ENCODE results near the gene SYT14. TPM values are rescaled to one million over a fixed set of nuclear protein-coding genes. Genes with fewer than 3 reads are reported as not detected.

Gene SYT14
- total RNA-seq, 1 donor from 2014 or later, result 0.03 TPM

- DNase-seq, result no peak
- Histone ChIP-seq H3K36me3 (no peaks in the 10 kb centered on the region), H3K27me3 (no peaks in the 10 kb centered on the region), H3K27ac (no peak overlapping the region), H3K9me3 (no peaks in the 10 kb centered on the region), H3K4me3 (no peak overlapping the region), H3K4me1 (no peaks in the 10 kb centered on the region)
- intact Hi-C loops (cut with DNase I), result no loop called here
- TF ChIP-seq, protein P1, sequence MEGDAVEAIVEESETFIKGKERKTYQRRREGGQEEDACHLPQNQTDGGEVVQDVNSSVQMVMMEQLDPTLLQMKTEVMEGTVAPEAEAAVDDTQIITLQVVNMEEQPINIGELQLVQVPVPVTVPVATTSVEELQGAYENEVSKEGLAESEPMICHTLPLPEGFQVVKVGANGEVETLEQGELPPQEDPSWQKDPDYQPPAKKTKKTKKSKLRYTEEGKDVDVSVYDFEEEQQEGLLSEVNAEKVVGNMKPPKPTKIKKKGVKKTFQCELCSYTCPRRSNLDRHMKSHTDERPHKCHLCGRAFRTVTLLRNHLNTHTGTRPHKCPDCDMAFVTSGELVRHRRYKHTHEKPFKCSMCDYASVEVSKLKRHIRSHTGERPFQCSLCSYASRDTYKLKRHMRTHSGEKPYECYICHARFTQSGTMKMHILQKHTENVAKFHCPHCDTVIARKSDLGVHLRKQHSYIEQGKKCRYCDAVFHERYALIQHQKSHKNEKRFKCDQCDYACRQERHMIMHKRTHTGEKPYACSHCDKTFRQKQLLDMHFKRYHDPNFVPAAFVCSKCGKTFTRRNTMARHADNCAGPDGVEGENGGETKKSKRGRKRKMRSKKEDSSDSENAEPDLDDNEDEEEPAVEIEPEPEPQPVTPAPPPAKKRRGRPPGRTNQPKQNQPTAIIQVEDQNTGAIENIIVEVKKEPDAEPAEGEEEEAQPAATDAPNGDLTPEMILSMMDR (IDR thresholded peaks at IDR 0.05), result no peak
- ATAC-seq, result no peak
Measured at GRCh38 chr1:209983953-209984352, 45.9 kb downstream of the SYT14 start.

DNA sequence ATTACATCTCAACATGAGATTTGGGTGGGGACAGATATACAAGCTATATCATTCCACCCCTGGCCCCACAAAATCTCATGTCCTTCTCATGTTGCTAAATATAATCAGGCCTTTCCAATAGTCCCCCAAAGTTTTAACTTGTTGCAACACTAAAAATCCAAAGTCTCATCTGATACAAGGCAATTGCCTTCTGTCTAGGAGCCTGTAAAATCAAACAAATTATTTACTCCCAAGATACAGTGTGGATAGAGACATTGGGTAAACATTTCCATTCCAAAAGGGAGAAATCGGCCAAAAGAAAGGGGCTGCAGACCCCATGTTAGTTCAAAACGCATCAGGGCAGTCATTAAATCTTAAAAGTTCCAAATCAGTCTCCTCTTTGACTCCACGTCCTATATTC, 47.0 kb downstream of the SYT14 start:
- ATAC-seq, result no peak
- Histone ChIP-seq H3K36me3 (no peaks in the 10 kb centered on the region), H3K27me3 (no peaks in the 10 kb centered on the region), H3K27ac (no peak overlapping the region), H3K4me3 (no peak overlapping the region), H3K9me3 (no peaks in the 10 kb centered on the region), H3K4me1 (no peaks in the 10 kb centered on the region)
- no peak for DNase-seq
- intact Hi-C loops (cut with DNase I), result no loop called here
- TF ChIP-seq, protein P1 (IDR thresholded peaks at IDR 0.05), result no peak

DNA sequence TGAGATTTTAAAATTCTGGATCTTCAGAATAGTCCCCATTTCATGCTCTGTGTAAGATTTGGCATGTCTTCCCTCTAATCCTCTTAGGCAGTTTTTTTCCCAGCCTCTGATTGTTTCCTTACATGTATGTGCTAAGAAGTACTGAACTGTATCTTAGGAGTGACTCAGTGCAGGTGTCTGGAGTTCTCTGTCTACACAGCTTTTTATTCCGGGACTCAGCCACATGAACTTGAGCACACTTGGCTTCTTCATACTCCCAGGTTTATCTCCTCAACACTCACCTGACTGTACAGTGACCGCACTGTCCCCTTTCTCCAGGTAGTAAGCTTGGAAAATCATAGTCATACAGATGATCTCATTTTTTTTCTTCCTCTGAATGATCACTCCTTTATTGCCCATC, 50.7 kb downstream of the SYT14 start:
- H3K4me3 ChIP-seq, result no peak overlapping the region
- DNase-seq (no peak), ATAC-seq (no peak)
- no peak overlapping the region for H3K27ac ChIP-seq
- TF ChIP-seq, protein P1 (IDR thresholded peaks at IDR 0.05), result no peak
- no peaks in the 10 kb centered on the region for H3K36me3 ChIP-seq
- H3K27me3 ChIP-seq, result no peaks in the 10 kb centered on the region
- H3K4me1 ChIP-seq, result no peaks in the 10 kb centered on the region
- H3K9me3 ChIP-seq, result no peaks in the 10 kb centered on the region
- intact Hi-C loops (cut with DNase I), result no loop called here

GRCh38 chr1:209989525-209989924, 51.5 kb downstream of the SYT14 start:
- intact Hi-C loops (cut with DNase I), result no loop called here
- ATAC-seq, result no peak
- Histone ChIP-seq H3K36me3 (no peaks in the 10 kb centered on the region), H3K9me3 (no peaks in the 10 kb centered on the region), H3K4me3 (no peak overlapping the region), H3K4me1 (no peaks in the 10 kb centered on the region), H3K27ac (no peak overlapping the region), H3K27me3 (no peaks in the 10 kb centered on the region)
- no peak for DNase-seq
- TF ChIP-seq, protein P1 (IDR thresholded peaks at IDR 0.05), result no peak

DNA sequence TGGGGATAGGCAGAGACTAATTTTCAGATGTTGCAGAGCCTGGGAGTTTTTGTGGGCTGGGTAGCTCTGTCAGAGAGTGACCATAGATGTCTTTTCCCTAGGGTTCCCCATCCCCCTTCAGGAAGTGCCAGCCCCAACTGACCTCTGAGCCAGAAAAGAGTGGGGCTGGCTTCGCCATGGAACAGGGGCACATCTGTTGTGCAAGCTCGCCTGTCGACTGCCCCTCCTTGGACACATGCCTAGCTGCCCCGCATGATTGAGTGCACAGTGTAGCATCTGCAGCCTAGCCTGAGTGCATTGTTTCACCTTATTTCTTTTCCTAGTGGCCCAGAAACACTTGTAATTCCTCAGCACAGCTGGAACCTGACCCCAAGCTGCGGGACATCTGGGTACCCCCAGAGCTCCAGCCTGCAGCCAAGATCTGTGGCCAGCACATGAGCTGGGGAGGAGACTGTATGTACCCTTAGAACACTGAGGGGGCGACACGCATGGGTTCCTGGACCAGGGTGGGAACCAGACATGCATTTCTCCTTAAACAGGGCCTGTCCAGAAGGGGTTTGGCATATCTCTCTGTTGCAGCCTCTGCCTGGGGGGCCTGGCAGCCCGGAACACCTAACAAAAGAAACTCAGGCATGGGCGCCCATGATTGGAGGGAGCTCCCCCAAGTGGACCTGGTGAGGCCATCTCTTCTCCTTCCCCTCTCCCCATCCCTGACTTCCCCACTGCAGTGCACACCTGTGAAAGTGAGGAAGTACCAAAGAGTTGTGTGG, 55.2 kb downstream of the SYT14 start:
- H3K27me3 ChIP-seq, result no peaks in the 10 kb centered on the region
- H3K4me1 ChIP-seq, result no peaks in the 10 kb centered on the region
- no peaks in the 10 kb centered on the region for H3K36me3 ChIP-seq
- no peak overlapping the region for H3K4me3 ChIP-seq
- intact Hi-C loops (cut with DNase I), result no loop called here
- ATAC-seq (no peak), DNase-seq (no peak)
- TF ChIP-seq, protein P1 (IDR thresholded peaks at IDR 0.05), result no peak
- H3K27ac ChIP-seq, result no peak overlapping the region
- H3K9me3 ChIP-seq, result no peaks in the 10 kb centered on the region

Data from upper lobe of right lung (tissue), 1 donor.